B cell (primary cell): ENCODE results near the gene TTLL11. TPM values are rescaled to one million over a fixed set of nuclear protein-coding genes. Genes with fewer than 3 reads are reported as not detected.

Source experiments
- ATAC-seq: fragments of 200-7000 bp; cut with Tn5 transposase; one replicate; pipeline ENCODE4 v1.10.0; 2021; ENCODE audit warnings: low read depth, mild to moderate bottlenecking, moderate number of reproducible peaks, moderate library complexity
- CTCF ChIA-PET: fragments of 350-600 bp; sonication (Branson Sonifier 250); formaldehyde crosslinking; loops from one replicate; lab custom pipeline; 2021; ENCODE audit warnings: antibody characterized with exemption, inconsistent platforms; lab: Charles Lee
- POLR2A ChIA-PET: fragments of 350-600 bp; sonication (Branson Sonifier 250); formaldehyde crosslinking; loops from one replicate; lab custom pipeline; 2021; ENCODE audit warnings: antibody characterized with exemption; lab: Charles Lee
- DNase-seq: peaks from one replicate; pipeline ENCODE4 v3.0.0; 2013
- H2AFZ ChIP-seq: 2 replicates; pipeline ENCODE4 v1.6.1; 2012; ENCODE audit warnings: mild to moderate bottlenecking, low read depth, low read length; ENCODE audit not compliant: insufficient read depth, poor library complexity, severe bottlenecking
- H3K27ac ChIP-seq, 2 donors: 1 replicate in 1 of 2; 2 replicates in 1 of 2; pipeline ENCODE4 v1.5.1; 2012 to 2013; ENCODE audit warnings: low read length in 2 of 2, mild to moderate bottlenecking in 2 of 2, moderate library complexity in 1 of 2
- H3K27me3 ChIP-seq, 4 experiments: fragments of 200-600 bp in 1 of 4; sonication (generic) in 1 of 4; replicated peaks in 1 of 4; 1 replicate in 2 of 4; 2 replicates in 2 of 4; pipeline versions ENCODE4 v1.6.1 to v1.7.0; 2013 to 2016; ENCODE audit warnings: low read length in 3 of 4, mild to moderate bottlenecking in 2 of 4, mixed read lengths in 1 of 4, moderate library complexity in 1 of 4; ENCODE audit not compliant: insufficient read depth in 4 of 4, control insufficient read depth in 3 of 4; ENCODE audit errors: control extremely low read depth in 1 of 4
- H3K36me3 ChIP-seq, 2 experiments: replicated peaks in 1 of 2; 1 replicate in 1 of 2; 2 replicates in 1 of 2; pipeline versions ENCODE4 v1.6.1 to v1.7.1; 2013; ENCODE audit warnings: low read length in 1 of 2; ENCODE audit not compliant: insufficient read depth in 2 of 2, control insufficient read depth in 1 of 2; ENCODE audit errors: control extremely low read depth in 1 of 2, extremely low read depth in 1 of 2
- H3K4me1 ChIP-seq, 2 donors: fragments of 200-600 bp in 1 of 2; sonication (generic) in 1 of 2; 1 replicate in 1 of 2; 2 replicates in 1 of 2; pipeline versions ENCODE4 v1.5.1 to v1.6.1; 2013 to 2017; ENCODE audit warnings: low read length in 2 of 2; ENCODE audit not compliant: control insufficient read depth in 2 of 2, insufficient read depth in 2 of 2
- H3K4me2 ChIP-seq: replicated peaks from 2 replicates; pipeline ENCODE3; 2012; ENCODE audit warnings: mild to moderate bottlenecking, low read depth, low read length; ENCODE audit not compliant: poor library complexity, severe bottlenecking
- H3K4me3 ChIP-seq, 5 experiments: fragments of 200-600 bp in 1 of 5; sonication (generic) in 1 of 5; 1 replicate in 3 of 5; 2 replicates in 2 of 5; pipeline versions ENCODE4 v1.5.1 to v1.7.0; 2011 to 2016; ENCODE audit warnings: low read length in 4 of 5, mild to moderate bottlenecking in 4 of 5, low read depth in 2 of 5, control low read depth in 1 of 5, moderate library complexity in 1 of 5; ENCODE audit not compliant: insufficient read depth in 1 of 5; ENCODE audit errors: control extremely low read depth in 1 of 5, extremely low read depth in 1 of 5
- H3K79me2 ChIP-seq: fragments of 200-600 bp; sonication (generic); one replicate; pipeline ENCODE4 v1.6.0; 2016; ENCODE audit warnings: low read length; ENCODE audit not compliant: control insufficient read depth, insufficient read depth
- H3K9ac ChIP-seq: fragments of 200-600 bp; sonication (generic); 2 replicates; pipeline ENCODE4 v1.6.1; 2017; ENCODE audit warnings: mild to moderate bottlenecking, low read length, moderate library complexity
- H3K9me3 ChIP-seq, 3 donors: one replicate each; pipeline versions ENCODE4 v1.6.1 to v1.7.1; 2013; ENCODE audit warnings: low read length in 2 of 3; ENCODE audit not compliant: control insufficient read depth in 2 of 3, insufficient read depth in 1 of 3; ENCODE audit errors: control extremely low read depth in 1 of 3
- H4K20me1 ChIP-seq: 2 replicates; pipeline ENCODE4 v1.6.0; 2012; ENCODE audit warnings: mild to moderate bottlenecking, low read length; ENCODE audit not compliant: insufficient read depth, control insufficient read depth, poor library complexity, severe bottlenecking
- H3K27ac Mint-ChIP-seq: one replicate; pipeline ENCODE4 v1.8.0; 2021; ENCODE audit warnings: mixed read lengths
- H3K27me3 Mint-ChIP-seq: one replicate; pipeline ENCODE4 v1.8.0; 2021; ENCODE audit warnings: mixed read lengths
- H3K4me1 Mint-ChIP-seq: one replicate; pipeline ENCODE4 v1.8.0; 2021; ENCODE audit warnings: mixed read lengths
- H3K4me3 Mint-ChIP-seq: one replicate; pipeline ENCODE4 v1.8.0; 2021; ENCODE audit warnings: mixed read lengths
- H3K9me3 Mint-ChIP-seq: one replicate; pipeline ENCODE4 v1.8.0; 2022; ENCODE audit warnings: mixed read lengths; ENCODE audit not compliant: insufficient read depth
- EZH2 ChIP-seq: IDR thresholded peaks from 2 replicates; pipeline ENCODE4 v1.6.1; 2012; ENCODE audit warnings: borderline replicate concordance, low read depth, mild to moderate bottlenecking, moderate library complexity, low read length; ENCODE audit not compliant: insufficient read depth, poor library complexity, severe bottlenecking
- WGBS: methylation state at CpG from one replicate; pipeline ENCODE4 v1.1.5; 2013; ENCODE audit warnings: missing lambda C conversion rate; ENCODE audit not compliant: insufficient coverage; 5-methylcytosine and 5-hydroxymethylcytosine counted together
- intact Hi-C: fragments of 100-400 bp; cut with micrococcal nuclease; formaldehyde crosslinking; loops from one replicate; pipeline ENCODE4 v1.10.0; 2022
- polyA plus RNA-seq: library from polyadenylated mRNA; depleted of rRNA; stranded (reverse); fragments of >200 nt; gene quantifications from 2 replicates; pipeline ENCODE4 v1.2.3, GENCODE V29; 2012
- total RNA-seq, 2 donors: library from RNA; stranded (reverse); fragments of 120-200 nt in 1 of 2; gene quantifications; 1 replicate in 1 of 2; 2 replicates in 1 of 2; pipeline versions ENCODE4 v1.2.3 to v1.2.4, GENCODE V29; 2013 to 2022
- TF ChIP-seq, protein P1 (sequence below): fragments of 200-600 bp; IDR thresholded peaks from one replicate; pipeline ENCODE4 v1.8.0; 2022; ENCODE audit warnings: antibody characterized with exemption, mild to moderate bottlenecking

TTLL11 gene
- total and polyA plus RNA-seq, 2 donors (not counting 1 experiment from before 2014, with no cell fraction given): 3.6 to 3.8 TPM

DNA sequence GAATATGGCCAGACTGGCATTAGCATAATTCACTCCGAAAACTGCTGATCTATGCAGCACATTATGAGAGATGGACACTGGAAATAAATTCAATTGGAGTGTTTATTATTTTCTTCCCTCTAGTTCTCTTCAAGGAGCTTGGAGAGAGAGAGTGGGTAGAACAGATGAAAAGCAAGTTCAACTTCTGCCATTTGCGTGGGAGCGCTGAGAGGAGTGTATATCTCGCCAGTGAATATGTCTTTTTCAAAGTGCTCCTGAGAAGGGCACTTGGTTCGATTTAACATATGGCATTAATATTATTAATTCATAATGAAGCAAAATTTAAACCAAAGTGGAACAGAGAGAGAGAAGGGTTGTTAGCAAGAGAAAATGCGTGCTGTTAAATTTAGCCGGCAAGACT lies 227.2 kb downstream of the TTLL11 start:
- H2AFZ ChIP-seq: no peak overlapping the region
- intact Hi-C loops: no loop called here
- no peak overlapping the region for H3K27ac ChIP-seq
- Mint-ChIP-seq H3K27me3 (no peaks in the 10 kb centered on the region), H3K4me1 (no peaks in the 10 kb centered on the region), H3K27ac (no peak overlapping the region), H3K4me3 (no peak overlapping the region), H3K9me3 (no peaks in the 10 kb centered on the region)
- WGBS: 94% methylated on average over 3 of the region's 7 CpGs
- TF ChIP-seq, protein P1, sequence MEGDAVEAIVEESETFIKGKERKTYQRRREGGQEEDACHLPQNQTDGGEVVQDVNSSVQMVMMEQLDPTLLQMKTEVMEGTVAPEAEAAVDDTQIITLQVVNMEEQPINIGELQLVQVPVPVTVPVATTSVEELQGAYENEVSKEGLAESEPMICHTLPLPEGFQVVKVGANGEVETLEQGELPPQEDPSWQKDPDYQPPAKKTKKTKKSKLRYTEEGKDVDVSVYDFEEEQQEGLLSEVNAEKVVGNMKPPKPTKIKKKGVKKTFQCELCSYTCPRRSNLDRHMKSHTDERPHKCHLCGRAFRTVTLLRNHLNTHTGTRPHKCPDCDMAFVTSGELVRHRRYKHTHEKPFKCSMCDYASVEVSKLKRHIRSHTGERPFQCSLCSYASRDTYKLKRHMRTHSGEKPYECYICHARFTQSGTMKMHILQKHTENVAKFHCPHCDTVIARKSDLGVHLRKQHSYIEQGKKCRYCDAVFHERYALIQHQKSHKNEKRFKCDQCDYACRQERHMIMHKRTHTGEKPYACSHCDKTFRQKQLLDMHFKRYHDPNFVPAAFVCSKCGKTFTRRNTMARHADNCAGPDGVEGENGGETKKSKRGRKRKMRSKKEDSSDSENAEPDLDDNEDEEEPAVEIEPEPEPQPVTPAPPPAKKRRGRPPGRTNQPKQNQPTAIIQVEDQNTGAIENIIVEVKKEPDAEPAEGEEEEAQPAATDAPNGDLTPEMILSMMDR: no peak
- TF ChIP-seq EZH2: no peak
- CTCF ChIA-PET: interaction anchor here (0.8 kb wide), 1 partner anchor 16 kb away, joined by 3 read pairs; no protein-coding TSS in a partner anchor
- no peaks in the 10 kb centered on the region for H4K20me1 ChIP-seq
- no peaks in the 10 kb centered on the region for H3K4me1 ChIP-seq
- no peaks in the 10 kb centered on the region for H3K27me3 ChIP-seq
- H3K9me3 ChIP-seq: no peaks in the 10 kb centered on the region
- H3K4me3 ChIP-seq: no peak overlapping the region
- H3K36me3 ChIP-seq: no peaks in the 10 kb centered on the region
- ATAC-seq (no peak), DNase-seq (no peak)
- no peak overlapping the region for H3K4me2 ChIP-seq
- H3K9ac ChIP-seq: no peak overlapping the region
- POLR2A ChIA-PET: no interaction called here
- H3K79me2 ChIP-seq: no peaks in the 10 kb centered on the region

DNA sequence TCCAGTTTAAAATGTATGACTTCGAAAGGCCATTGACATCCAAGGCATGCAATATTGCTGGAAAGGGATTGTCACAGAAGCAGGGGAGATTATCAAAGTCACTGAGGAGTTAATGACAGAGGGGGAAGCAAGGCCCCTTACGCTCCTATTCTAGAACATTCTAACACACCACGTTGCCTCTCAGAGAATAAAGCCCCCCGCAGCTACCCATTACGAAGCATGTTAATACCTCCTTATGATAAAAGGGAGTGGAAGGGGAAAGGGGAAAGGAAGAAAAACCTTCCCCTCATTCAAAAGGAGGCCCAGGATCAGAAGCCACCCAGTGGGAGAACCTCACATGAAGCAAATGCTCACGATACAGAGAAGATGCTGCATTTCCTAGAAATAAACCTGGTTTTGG lies 228.0 kb downstream of the TTLL11 start:
- CTCF ChIA-PET: no interaction called here
- no peaks in the 10 kb centered on the region for H3K4me1 Mint-ChIP-seq

More for the DNA sequence above, 228.0 kb downstream of the TTLL11 start:
- 83% methylated on average over 1 of the region's 6 CpGs for whole genome bisulfite sequencing
- Histone ChIP-seq H3K4me2 (no peak overlapping the region), H3K9me3 (no peaks in the 10 kb centered on the region), H2AFZ (no peak overlapping the region), H3K4me3 (no peak overlapping the region), H3K9ac (no peak overlapping the region), H3K36me3 (no peaks in the 10 kb centered on the region), H3K4me1 (no peaks in the 10 kb centered on the region), H3K79me2 (no peaks in the 10 kb centered on the region), H4K20me1 (no peaks in the 10 kb centered on the region), H3K27me3 (no peaks in the 10 kb centered on the region), H3K27ac (no peak overlapping the region)
- DNase-seq (no peak), ATAC-seq (no peak)
- no peak overlapping the region for H3K27ac Mint-ChIP-seq
- TF ChIP-seq, protein P1: no peak
- TF ChIP-seq EZH2: no peak
- H3K27me3 Mint-ChIP-seq: no peaks in the 10 kb centered on the region
- H3K9me3 Mint-ChIP-seq: no peaks in the 10 kb centered on the region
- intact Hi-C loops: no loop called here
- POLR2A ChIA-PET: no interaction called here
- H3K4me3 Mint-ChIP-seq: no peak overlapping the region
